Measurements from ENCODE around the gene GPC1. TPM values are rescaled to one million over a fixed set of nuclear protein-coding genes. Genes with fewer than 3 reads are reported as not detected.

The GPC1 gene
- total and polyA plus RNA-seq, 2 experiments from 2014 or later = 9.0 to 46.2 TPM

- TF ChIP-seq, protein P1, sequence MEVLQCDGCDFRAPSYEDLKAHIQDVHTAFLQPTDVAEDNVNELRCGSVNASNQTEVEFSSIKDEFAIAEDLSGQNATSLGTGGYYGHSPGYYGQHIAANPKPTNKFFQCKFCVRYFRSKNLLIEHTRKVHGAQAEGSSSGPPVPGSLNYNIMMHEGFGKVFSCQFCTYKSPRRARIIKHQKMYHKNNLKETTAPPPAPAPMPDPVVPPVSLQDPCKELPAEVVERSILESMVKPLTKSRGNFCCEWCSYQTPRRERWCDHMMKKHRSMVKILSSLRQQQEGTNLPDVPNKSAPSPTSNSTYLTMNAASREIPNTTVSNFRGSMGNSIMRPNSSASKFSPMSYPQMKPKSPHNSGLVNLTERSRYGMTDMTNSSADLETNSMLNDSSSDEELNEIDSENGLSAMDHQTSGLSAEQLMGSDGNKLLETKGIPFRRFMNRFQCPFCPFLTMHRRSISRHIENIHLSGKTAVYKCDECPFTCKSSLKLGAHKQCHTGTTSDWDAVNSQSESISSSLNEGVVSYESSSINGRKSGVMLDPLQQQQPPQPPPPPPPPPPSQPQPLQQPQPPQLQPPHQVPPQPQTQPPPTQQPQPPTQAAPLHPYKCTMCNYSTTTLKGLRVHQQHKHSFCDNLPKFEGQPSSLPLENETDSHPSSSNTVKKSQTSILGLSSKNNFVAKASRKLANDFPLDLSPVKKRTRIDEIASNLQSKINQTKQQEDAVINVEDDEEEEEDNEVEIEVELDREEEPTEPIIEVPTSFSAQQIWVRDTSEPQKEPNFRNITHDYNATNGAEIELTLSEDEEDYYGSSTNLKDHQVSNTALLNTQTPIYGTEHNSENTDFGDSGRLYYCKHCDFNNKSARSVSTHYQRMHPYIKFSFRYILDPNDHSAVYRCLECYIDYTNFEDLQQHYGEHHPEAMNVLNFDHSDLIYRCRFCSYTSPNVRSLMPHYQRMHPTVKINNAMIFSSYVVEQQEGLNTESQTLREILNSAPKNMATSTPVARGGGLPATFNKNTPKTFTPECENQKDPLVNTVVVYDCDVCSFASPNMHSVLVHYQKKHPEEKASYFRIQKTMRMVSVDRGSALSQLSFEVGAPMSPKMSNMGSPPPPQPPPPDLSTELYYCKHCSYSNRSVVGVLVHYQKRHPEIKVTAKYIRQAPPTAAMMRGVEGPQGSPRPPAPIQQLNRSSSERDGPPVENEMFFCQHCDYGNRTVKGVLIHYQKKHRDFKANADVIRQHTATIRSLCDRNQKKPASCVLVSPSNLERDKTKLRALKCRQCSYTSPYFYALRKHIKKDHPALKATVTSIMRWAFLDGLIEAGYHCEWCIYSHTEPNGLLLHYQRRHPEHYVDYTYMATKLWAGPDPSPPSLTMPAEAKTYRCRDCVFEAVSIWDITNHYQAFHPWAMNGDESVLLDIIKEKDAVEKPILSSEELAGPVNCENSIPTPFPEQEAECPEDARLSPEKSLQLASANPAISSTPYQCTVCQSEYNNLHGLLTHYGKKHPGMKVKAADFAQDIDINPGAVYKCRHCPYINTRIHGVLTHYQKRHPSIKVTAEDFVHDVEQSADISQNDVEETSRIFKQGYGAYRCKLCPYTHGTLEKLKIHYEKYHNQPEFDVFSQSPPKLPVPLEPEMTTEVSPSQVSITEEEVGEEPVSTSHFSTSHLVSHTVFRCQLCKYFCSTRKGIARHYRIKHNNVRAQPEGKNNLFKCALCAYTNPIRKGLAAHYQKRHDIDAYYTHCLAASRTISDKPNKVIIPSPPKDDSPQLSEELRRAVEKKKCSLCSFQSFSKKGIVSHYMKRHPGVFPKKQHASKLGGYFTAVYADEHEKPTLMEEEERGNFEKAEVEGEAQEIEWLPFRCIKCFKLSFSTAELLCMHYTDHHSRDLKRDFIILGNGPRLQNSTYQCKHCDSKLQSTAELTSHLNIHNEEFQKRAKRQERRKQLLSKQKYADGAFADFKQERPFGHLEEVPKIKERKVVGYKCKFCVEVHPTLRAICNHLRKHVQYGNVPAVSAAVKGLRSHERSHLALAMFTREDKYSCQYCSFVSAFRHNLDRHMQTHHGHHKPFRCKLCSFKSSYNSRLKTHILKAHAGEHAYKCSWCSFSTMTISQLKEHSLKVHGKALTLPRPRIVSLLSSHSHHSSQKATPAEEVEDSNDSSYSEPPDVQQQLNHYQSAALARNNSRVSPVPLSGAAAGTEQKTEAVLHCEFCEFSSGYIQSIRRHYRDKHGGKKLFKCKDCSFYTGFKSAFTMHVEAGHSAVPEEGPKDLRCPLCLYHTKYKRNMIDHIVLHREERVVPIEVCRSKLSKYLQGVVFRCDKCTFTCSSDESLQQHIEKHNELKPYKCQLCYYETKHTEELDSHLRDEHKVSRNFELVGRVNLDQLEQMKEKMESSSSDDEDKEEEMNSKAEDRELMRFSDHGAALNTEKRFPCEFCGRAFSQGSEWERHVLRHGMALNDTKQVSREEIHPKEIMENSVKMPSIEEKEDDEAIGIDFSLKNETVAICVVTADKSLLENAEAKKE (CRISPR knock-in tag; IDR thresholded peaks at IDR 0.05) = no peak
- TF ChIP-seq ZNF114 (CRISPR knock-in tag; IDR thresholded peaks at IDR 0.05) (no peak), STAT1 (IDR thresholded peaks at IDR 0.05; ENCODE audit: unreplicated experiment) (no peak), JUNB (IDR thresholded peaks at IDR 0.05; ENCODE audit: unreplicated experiment) (no peak), CREB1 (CRISPR knock-in tag; IDR thresholded peaks at IDR 0.05; ENCODE audit: low read depth) (no peak), NANOG (IDR thresholded peaks at IDR 0.05; ENCODE audit: borderline replicate concordance) (no peak), EZH2 (IDR thresholded peaks at IDR 0.05; ENCODE audit: low read depth, unreplicated experiment) (no peak), EZH2phosphoT487 (IDR thresholded peaks at IDR 0.05; ENCODE audit: unreplicated experiment) (no peak), ZNF331 (CRISPR knock-in tag; IDR thresholded peaks at IDR 0.05; ENCODE audit: low read depth) (no peak), POLR2AphosphoS5 (IDR thresholded peaks at IDR 0.05; ENCODE audit: low read depth) (no peak)
- TF ChIP-seq, protein P2, sequence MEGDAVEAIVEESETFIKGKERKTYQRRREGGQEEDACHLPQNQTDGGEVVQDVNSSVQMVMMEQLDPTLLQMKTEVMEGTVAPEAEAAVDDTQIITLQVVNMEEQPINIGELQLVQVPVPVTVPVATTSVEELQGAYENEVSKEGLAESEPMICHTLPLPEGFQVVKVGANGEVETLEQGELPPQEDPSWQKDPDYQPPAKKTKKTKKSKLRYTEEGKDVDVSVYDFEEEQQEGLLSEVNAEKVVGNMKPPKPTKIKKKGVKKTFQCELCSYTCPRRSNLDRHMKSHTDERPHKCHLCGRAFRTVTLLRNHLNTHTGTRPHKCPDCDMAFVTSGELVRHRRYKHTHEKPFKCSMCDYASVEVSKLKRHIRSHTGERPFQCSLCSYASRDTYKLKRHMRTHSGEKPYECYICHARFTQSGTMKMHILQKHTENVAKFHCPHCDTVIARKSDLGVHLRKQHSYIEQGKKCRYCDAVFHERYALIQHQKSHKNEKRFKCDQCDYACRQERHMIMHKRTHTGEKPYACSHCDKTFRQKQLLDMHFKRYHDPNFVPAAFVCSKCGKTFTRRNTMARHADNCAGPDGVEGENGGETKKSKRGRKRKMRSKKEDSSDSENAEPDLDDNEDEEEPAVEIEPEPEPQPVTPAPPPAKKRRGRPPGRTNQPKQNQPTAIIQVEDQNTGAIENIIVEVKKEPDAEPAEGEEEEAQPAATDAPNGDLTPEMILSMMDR (conservative IDR thresholded peaks at IDR 0.05; ENCODE audit: low read depth in 2 of 2) = no peak
- TF ChIP-seq, protein P3, sequence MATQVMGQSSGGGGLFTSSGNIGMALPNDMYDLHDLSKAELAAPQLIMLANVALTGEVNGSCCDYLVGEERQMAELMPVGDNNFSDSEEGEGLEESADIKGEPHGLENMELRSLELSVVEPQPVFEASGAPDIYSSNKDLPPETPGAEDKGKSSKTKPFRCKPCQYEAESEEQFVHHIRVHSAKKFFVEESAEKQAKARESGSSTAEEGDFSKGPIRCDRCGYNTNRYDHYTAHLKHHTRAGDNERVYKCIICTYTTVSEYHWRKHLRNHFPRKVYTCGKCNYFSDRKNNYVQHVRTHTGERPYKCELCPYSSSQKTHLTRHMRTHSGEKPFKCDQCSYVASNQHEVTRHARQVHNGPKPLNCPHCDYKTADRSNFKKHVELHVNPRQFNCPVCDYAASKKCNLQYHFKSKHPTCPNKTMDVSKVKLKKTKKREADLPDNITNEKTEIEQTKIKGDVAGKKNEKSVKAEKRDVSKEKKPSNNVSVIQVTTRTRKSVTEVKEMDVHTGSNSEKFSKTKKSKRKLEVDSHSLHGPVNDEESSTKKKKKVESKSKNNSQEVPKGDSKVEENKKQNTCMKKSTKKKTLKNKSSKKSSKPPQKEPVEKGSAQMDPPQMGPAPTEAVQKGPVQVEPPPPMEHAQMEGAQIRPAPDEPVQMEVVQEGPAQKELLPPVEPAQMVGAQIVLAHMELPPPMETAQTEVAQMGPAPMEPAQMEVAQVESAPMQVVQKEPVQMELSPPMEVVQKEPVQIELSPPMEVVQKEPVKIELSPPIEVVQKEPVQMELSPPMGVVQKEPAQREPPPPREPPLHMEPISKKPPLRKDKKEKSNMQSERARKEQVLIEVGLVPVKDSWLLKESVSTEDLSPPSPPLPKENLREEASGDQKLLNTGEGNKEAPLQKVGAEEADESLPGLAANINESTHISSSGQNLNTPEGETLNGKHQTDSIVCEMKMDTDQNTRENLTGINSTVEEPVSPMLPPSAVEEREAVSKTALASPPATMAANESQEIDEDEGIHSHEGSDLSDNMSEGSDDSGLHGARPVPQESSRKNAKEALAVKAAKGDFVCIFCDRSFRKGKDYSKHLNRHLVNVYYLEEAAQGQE (IDR thresholded peaks at IDR 0.05; ENCODE audit: unreplicated experiment) = no peak
- TF ChIP-seq, protein P4, sequence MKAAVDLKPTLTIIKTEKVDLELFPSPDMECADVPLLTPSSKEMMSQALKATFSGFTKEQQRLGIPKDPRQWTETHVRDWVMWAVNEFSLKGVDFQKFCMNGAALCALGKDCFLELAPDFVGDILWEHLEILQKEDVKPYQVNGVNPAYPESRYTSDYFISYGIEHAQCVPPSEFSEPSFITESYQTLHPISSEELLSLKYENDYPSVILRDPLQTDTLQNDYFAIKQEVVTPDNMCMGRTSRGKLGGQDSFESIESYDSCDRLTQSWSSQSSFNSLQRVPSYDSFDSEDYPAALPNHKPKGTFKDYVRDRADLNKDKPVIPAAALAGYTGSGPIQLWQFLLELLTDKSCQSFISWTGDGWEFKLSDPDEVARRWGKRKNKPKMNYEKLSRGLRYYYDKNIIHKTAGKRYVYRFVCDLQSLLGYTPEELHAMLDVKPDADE (IDR thresholded peaks at IDR 0.05) = no peak
- Histone ChIP-seq H3K27ac (ENCODE audit: low read depth) (no peak overlapping the region), H3K36me3 (ENCODE audit: insufficient read depth) (no peaks in the 10 kb centered on the region), H3K4me3 (peak overlapping the region; percentile 56), H4K20me1 (replicated peaks; ENCODE audit: insufficient read depth) (peaks cover 24% of the 10 kb centered on the region), H3K79me2 (replicated peaks; ENCODE audit: insufficient read depth) (no peaks in the 10 kb centered on the region), H3K9me2 (ENCODE audit: insufficient read depth) (no peaks in the 10 kb centered on the region), H3K4me2 (peak overlapping the region; percentile 80), H3K4me1 (ENCODE audit: insufficient read depth) (peaks cover 34% of the 10 kb centered on the region), H2AFZ (no peak overlapping the region), H3K27me3 (ENCODE audit: insufficient read depth) (peaks cover 35% of the 10 kb centered on the region), H3F3A (replicated peaks; ENCODE audit: low read depth) (0 out of 2 replicates have a peak, but pooled peaks cover 5% of the 10 kb centered on the region)
- peaks cover 35% of the 10 kb centered on the region for H3K4me1 Mint-ChIP-seq
- ATAC-seq (no peak; the same call in 1 of the 3 replicates), DNase-seq (ENCODE audit: low spot score) (no peak)
- H3K36me3 Mint-ChIP-seq (ENCODE audit: low read depth) = no peaks in the 10 kb centered on the region
- no peaks in the 10 kb centered on the region for H3K9me3 Mint-ChIP-seq
- no peak overlapping the region for H3K27ac Mint-ChIP-seq
- peak overlapping the region; percentile 82 for H3K4me3 Mint-ChIP-seq
- H3K27me3 Mint-ChIP-seq (ENCODE audit: insufficient read depth, low read depth, poor library complexity) = peaks cover 27% of the 10 kb centered on the region
These were observed 19.8 kb downstream of the GPC1 start for GRCh38 chr2:240455272-240455646.
